ENCODE data around the gene RWDD2A. TPM values are rescaled to one million over a fixed set of nuclear protein-coding genes. Genes with fewer than 3 reads are reported as not detected.
A peak's percentile ranks its signal among the peaks of the same experiment; 100 is the strongest.
"Not testable (repeated sequence)": the region's sequence is repeated elsewhere in the genome, so short reads cannot be mapped to it uniquely, and the experiment has no call there.

Gene RWDD2A
- total RNA-seq, 2 experiments from 2014 or later: 2.2 to 5.3 TPM

GRCh38 chr6:83185096-83185495 is 8.1 kb upstream of the RWDD2A start:
- POLR2A ChIA-PET: interaction anchor here (0.7 to 0.9 kb wide), 3 partner anchors 25 to 94 kb away, joined by 3 read pairs; no protein-coding TSS in a partner anchor

GRCh38 chr6:83188501-83188900 is 4.7 kb upstream of the RWDD2A start:
- 0 out of 2 replicates have a peak, but pooled peaks cover 8% of the 10 kb centered on the region for H4K20me1 ChIP-seq (ENCODE audit: insufficient read depth, low read length)
- H3K4me3 ChIP-seq (ENCODE audit: low read depth, low read length, poor library complexity, severe bottlenecking): no peak overlapping the region
- intact Hi-C loops (cut with micrococcal nuclease; ENCODE audit: unreplicated experiment): no loop called here
- no peak overlapping the region for H3K4me2 ChIP-seq (ENCODE audit: low read length)
- no peak for DNase-seq (ENCODE audit: low spot score)
- ChIA-PET POLR2A (interaction anchor here (0.6 to 2.9 kb wide), 6 partner anchors 10 to 123 kb away, joined by 3 to 8 read pairs (median 5); partner anchors contain the start of gene UBE3D), CTCF (ENCODE audit: unreplicated experiment) (no interaction called here)
- H3K9me2 ChIP-seq (ENCODE audit: insufficient read depth, low read length): no peaks in the 10 kb centered on the region
- TF ChIP-seq CTCF (conservative IDR thresholded peaks at IDR 0.05; ENCODE audit: low read length) (no peak), EZH2phosphoT487 (IDR thresholded peaks at IDR 0.05; ENCODE audit: borderline replicate concordance, low read depth, low read length) (no peak)
- H3K27ac ChIP-seq (ENCODE audit: low read depth, low read length, poor library complexity, severe bottlenecking): no peak overlapping the region
- no peaks in the 10 kb centered on the region for H3K9me3 ChIP-seq (ENCODE audit: low read length)
- peaks cover 5% of the 10 kb centered on the region for H3K4me1 ChIP-seq (ENCODE audit: insufficient read depth, low read length, poor library complexity, severe bottlenecking)
- peaks cover 6% of the 10 kb centered on the region; the same call in 1 of the 2 replicates for H3K79me2 ChIP-seq (ENCODE audit: insufficient read depth, low read depth, low read length)
- BruUV-seq (replicated peaks): no TSS peak
- H3K36me3 ChIP-seq (ENCODE audit: insufficient read depth, low read length): peaks cover 61% of the 10 kb centered on the region
- H2AFZ ChIP-seq (ENCODE audit: low read length): no peak overlapping the region

More at GRCh38 chr6:83185096-83185495, 8.1 kb upstream of the RWDD2A start:
- 0 out of 2 replicates have a peak, but pooled peaks cover 8% of the 10 kb centered on the region for H4K20me1 ChIP-seq (ENCODE audit: insufficient read depth, low read length)
- CTCF ChIA-PET (ENCODE audit: unreplicated experiment): no interaction called here
- H3K4me1 ChIP-seq (ENCODE audit: insufficient read depth, low read length, poor library complexity, severe bottlenecking): no peaks in the 10 kb centered on the region
- no peak overlapping the region for H3K27ac ChIP-seq (ENCODE audit: low read depth, low read length, poor library complexity, severe bottlenecking)
- H3K36me3 ChIP-seq (ENCODE audit: insufficient read depth, low read length): peaks cover 86% of the 10 kb centered on the region
- no peak for DNase-seq (ENCODE audit: low spot score)
- intact Hi-C loops (cut with micrococcal nuclease; ENCODE audit: unreplicated experiment): no loop called here
- no peak overlapping the region for H3K4me3 ChIP-seq (ENCODE audit: low read depth, low read length, poor library complexity, severe bottlenecking)
- no peaks in the 10 kb centered on the region for H3K9me3 ChIP-seq (ENCODE audit: low read length)
- H3K4me2 ChIP-seq (ENCODE audit: low read length): no peak overlapping the region
- H3K9me2 ChIP-seq (ENCODE audit: insufficient read depth, low read length): no peaks in the 10 kb centered on the region
- H3K79me2 ChIP-seq (ENCODE audit: insufficient read depth, low read depth, low read length): no peaks in the 10 kb centered on the region
- no peak overlapping the region for H2AFZ ChIP-seq (ENCODE audit: low read length)
- no TSS peak for BruUV-seq (replicated peaks)
- TF ChIP-seq CTCF (conservative IDR thresholded peaks at IDR 0.05; ENCODE audit: low read length) (no peak), EZH2phosphoT487 (IDR thresholded peaks at IDR 0.05; ENCODE audit: borderline replicate concordance, low read depth, low read length) (no peak)

- Histone ChIP-seq H3K4me1 (ENCODE audit: insufficient read depth, low read length, poor library complexity, severe bottlenecking) (peaks cover 11% of the 10 kb centered on the region), H3K27ac (ENCODE audit: low read depth, low read length, poor library complexity, severe bottlenecking) (no peak overlapping the region), H3K4me2 (ENCODE audit: low read length) (no peak overlapping the region), H2AFZ (ENCODE audit: low read length) (no peak overlapping the region), H3K4me3 (ENCODE audit: low read depth, low read length, poor library complexity, severe bottlenecking) (no peak overlapping the region), H3K36me3 (ENCODE audit: insufficient read depth, low read length) (peaks cover 42% of the 10 kb centered on the region), H4K20me1 (ENCODE audit: insufficient read depth, low read length) (0 out of 2 replicates have a peak, but pooled peaks cover 8% of the 10 kb centered on the region), H3K9me3 (ENCODE audit: low read length) (no peaks in the 10 kb centered on the region), H3K79me2 (ENCODE audit: insufficient read depth, low read depth, low read length) (peaks cover 6% of the 10 kb centered on the region; the same call in 1 of the 2 replicates), H3K9me2 (ENCODE audit: insufficient read depth, low read length) (no peaks in the 10 kb centered on the region)
- intact Hi-C loops (cut with micrococcal nuclease; ENCODE audit: unreplicated experiment): loop anchor here (5.0 to 10.0 kb wide), 2 partner anchors 674 to 943 kb away; partner anchors contain the start of gene IBTK
- BruUV-seq (replicated peaks): no TSS peak
- POLR2A ChIA-PET: interaction anchor here (0.7 to 2.9 kb wide), 4 partner anchors 12 to 179 kb away, joined by 3 to 8 read pairs (median 6); no protein-coding TSS in a partner anchor
- no peak for DNase-seq (ENCODE audit: low spot score)
- CTCF ChIA-PET (ENCODE audit: unreplicated experiment): interaction anchor here (1.1 kb wide), 1 partner anchor 125 kb away, joined by 4 read pairs; the partner anchor contains the start of gene UBE3D
- TF ChIP-seq CTCF (conservative IDR thresholded peaks at IDR 0.05; ENCODE audit: low read length) (no peak), EZH2phosphoT487 (IDR thresholded peaks at IDR 0.05; ENCODE audit: borderline replicate concordance, low read depth, low read length) (no peak)
These were observed 2.5 kb upstream of the RWDD2A start for GRCh38 chr6:83190626-83191025.

DNA sequence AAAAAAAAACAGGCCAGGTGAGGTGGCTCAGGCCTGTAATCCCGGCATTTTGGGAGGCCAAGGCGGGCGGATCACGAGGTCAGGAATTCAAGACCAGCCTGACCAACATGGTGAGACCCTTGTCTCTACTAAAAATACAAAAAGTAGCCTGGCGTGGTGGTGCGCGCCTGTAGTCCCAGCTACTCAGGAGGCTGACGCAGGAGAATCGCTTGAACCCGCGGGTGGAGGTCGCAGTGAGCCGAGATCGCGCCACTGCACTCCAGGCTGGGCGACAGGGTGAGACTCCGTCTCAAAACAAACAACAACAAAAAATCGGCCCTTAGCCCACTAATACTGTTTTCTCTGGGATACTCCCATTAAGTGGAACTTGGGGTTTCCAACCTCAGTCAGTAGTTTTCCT is 1.2 kb upstream of the RWDD2A start:
- DNase-seq (ENCODE audit: low spot score); H3K9me2 ChIP-seq (ENCODE audit: insufficient read depth, low read length); H2AFZ ChIP-seq (ENCODE audit: low read length); BruUV-seq (replicated peaks); H3K79me2 ChIP-seq (ENCODE audit: insufficient read depth, low read depth, low read length); H4K20me1 ChIP-seq (ENCODE audit: insufficient read depth, low read length); H3K9me3 ChIP-seq (ENCODE audit: low read length); CTCF ChIA-PET (ENCODE audit: unreplicated experiment); H3K27ac ChIP-seq (ENCODE audit: low read depth, low read length, poor library complexity, severe bottlenecking): not testable (repeated sequence)
- Histone ChIP-seq H3K36me3 (ENCODE audit: insufficient read depth, low read length) (peaks cover 32% of the 10 kb centered on the region; the same call in 1 of the 2 replicates), H3K4me2 (ENCODE audit: low read length) (peak overlapping the region; percentile 90), H3K4me3 (ENCODE audit: low read depth, low read length, poor library complexity, severe bottlenecking) (peak overlapping the region; percentile 94), H3K4me1 (ENCODE audit: insufficient read depth, low read length, poor library complexity, severe bottlenecking) (peaks cover 11% of the 10 kb centered on the region)
- intact Hi-C loops (cut with micrococcal nuclease; ENCODE audit: unreplicated experiment): loop anchor here (5.0 to 10.0 kb wide), 2 partner anchors 673 to 945 kb away; partner anchors contain the start of gene IBTK
- POLR2A ChIA-PET: interaction anchor here (0.7 to 4.9 kb wide), 2 partner anchors 37 to 126 kb away, joined by 15 to 30 read pairs; partner anchors contain the start of genes DOP1A and UBE3D

All from OCI-LY7 (cell line).